GM06990 (cell line): Measurements from ENCODE around the gene INPP5A.

ENCODE experiments used
- DNase-seq: peaks from one replicate; pipeline ENCODE4 v3.0.0-alpha.2; 2011; ENCODE audit not compliant: insufficient read length; ENCODE audit errors: extremely low read depth
- H3K27me3 ChIP-seq: replicated peaks from 2 replicates; pipeline ENCODE4 v1.6.0; 2011; ENCODE audit warnings: low read length; ENCODE audit not compliant: control insufficient read depth, insufficient read depth
- H3K36me3 ChIP-seq: 2 replicates; pipeline ENCODE4 v1.5.1; 2011; ENCODE audit warnings: low read length; ENCODE audit not compliant: control insufficient read depth, insufficient read depth
- H3K4me3 ChIP-seq: replicated peaks from 2 replicates; pipeline ENCODE4 v1.5.1; 2011; ENCODE audit warnings: low read depth, mild to moderate bottlenecking, control low read depth, low read length
- TF ChIP-seq, protein P1 (sequence below): IDR thresholded peaks from 2 replicates; pipeline ENCODE4 v1.5.1; 2011; ENCODE audit warnings: low read length, control low read depth, mild to moderate bottlenecking, inconsistent platforms; ENCODE audit not compliant: insufficient read depth, poor library complexity, severe bottlenecking

The INPP5A gene

DNA sequence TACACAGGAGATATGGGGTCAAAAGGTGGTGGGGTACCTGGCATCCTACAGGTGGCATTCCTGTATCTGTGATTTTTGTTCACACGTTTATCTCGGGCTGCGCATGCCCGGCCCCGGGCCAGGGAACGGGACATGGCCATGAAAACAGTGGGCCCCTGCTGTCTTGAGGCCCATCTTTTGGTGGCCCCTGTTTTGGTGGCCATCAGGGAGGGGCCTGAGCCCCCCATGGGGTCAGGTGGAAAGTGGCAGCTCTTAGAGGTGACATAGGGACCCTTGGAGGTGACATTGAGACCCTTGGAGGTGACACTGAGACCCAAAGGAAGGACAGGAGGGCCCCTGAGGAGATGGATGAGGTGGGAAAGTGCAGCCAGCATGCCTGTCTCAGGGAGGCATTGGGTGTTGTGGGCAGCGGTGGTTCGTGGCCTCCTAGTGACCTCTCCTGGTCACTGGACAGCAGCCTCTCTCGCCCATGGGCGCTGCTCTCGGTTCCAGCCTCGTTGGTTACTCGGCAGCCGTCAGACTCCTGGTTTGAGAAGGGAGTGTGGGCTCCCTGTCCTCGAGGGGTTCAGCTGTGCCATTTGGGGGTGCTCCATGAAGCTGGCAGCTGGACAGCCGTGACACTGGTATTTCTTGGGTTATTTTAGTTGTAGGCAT, 39.9 kb downstream of the INPP5A start:
- DNase-seq, result no peak
- Histone ChIP-seq H3K27me3 (no peaks in the 10 kb centered on the region), H3K36me3 (no peaks in the 10 kb centered on the region), H3K4me3 (no peak overlapping the region)
- TF ChIP-seq, protein P1, sequence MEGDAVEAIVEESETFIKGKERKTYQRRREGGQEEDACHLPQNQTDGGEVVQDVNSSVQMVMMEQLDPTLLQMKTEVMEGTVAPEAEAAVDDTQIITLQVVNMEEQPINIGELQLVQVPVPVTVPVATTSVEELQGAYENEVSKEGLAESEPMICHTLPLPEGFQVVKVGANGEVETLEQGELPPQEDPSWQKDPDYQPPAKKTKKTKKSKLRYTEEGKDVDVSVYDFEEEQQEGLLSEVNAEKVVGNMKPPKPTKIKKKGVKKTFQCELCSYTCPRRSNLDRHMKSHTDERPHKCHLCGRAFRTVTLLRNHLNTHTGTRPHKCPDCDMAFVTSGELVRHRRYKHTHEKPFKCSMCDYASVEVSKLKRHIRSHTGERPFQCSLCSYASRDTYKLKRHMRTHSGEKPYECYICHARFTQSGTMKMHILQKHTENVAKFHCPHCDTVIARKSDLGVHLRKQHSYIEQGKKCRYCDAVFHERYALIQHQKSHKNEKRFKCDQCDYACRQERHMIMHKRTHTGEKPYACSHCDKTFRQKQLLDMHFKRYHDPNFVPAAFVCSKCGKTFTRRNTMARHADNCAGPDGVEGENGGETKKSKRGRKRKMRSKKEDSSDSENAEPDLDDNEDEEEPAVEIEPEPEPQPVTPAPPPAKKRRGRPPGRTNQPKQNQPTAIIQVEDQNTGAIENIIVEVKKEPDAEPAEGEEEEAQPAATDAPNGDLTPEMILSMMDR, result no peak

DNA sequence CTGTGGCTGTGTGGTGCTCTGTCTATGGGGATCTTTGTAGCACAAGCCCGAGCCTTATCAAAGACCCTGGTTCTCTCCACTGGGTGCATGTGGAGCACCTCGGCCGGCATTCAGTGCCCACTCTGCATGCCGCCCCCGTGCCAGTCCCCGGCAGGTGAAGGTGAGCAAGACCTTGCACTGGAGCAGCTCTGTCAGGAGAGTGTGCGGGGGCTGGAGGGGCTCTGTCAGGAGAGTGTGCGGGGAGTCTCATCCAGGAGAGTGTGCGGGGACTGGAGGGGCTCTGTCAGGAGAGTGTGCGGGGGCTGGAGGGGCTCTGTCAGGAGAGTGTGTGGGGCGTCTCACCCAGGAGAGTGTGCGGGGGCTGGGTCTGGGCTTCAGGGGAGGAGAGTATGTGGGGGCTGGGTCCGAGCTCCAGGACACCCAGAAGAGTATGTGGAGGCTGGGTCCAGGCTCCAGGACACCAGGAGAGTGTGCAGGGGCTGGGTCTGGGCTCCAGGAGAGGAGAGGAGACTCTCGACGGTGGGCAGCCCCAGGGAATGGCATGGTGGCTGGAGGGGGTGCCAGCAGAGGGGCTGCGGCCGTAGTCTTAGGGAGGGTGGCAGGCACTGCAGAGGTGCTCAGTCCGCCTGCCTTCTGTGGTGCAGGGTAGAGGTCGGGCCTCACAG, 40.8 kb downstream of the INPP5A start:
- Histone ChIP-seq H3K4me3 (no peak overlapping the region), H3K27me3 (no peaks in the 10 kb centered on the region), H3K36me3 (no peaks in the 10 kb centered on the region)
- no peak for DNase-seq
- TF ChIP-seq, protein P1, result no peak

DNA sequence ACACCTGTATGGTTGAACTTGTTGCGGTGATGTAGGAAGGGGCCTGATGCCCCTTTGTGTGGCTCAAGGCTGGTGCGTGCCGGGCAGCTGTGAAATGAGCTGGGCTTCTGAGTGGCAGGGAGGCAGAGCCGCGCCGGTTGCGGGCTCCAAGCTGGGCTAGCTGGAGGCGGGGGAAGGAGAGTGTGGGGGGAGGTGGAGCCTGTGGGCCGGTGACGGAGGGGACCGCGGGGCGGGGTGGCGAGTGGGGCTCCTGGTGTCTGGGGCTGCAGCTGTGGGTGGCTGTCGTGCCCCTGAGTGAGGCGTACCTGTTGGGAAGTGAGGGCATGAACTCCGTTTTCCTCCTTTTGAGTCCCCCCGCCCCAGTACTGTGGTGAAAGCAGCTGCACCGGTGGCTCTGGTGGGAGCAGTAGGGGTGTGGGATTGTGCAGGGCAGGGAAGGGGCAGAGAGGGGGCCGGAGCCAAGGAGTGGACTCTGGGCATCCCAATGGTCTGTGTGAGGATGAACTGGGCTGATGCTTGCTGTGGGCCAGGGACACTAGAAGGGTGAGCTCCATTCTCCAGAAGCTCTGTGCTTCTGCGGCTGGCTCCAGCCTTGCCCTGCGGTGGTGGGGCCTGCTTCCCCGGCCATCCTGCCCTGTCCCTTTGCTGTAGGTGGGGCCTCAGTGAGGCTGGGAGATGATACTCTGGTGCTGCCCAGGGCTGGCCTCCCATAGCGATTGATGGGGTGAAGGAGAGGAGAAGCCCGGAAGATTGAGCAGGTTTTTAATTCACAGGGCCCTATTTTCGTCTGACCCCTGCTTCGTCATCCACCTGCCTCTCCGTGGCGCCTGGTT, 41.7 kb downstream of the INPP5A start:
- no peaks in the 10 kb centered on the region for H3K36me3 ChIP-seq

DNA sequence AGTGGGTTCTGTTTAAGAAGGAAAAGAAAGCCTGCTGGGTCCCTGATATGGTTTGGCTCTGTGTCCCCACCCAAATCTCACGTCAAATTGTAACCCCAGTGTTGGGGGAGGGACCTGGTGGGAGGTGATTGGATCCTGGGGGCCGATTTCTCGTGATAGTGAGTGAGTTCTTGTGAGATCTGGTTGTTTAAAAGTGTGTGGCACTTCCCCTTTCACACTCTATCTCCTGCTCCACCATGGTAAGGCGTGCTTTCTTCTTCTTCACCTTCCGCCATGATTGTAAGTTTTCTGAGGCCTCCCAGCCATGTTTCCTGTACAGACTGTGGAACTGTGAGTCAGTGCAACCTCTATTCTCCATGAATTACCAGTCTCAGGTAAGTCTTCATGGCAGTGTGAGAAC, 42.6 kb downstream of the INPP5A start:
- TF ChIP-seq, protein P1, result no peak
- no peak overlapping the region for H3K4me3 ChIP-seq
- no peaks in the 10 kb centered on the region for H3K36me3 ChIP-seq
- H3K27me3 ChIP-seq, result no peaks in the 10 kb centered on the region
- no peak for DNase-seq

More for the DNA sequence above, 41.7 kb downstream of the INPP5A start:
- Histone ChIP-seq H3K27me3 (no peaks in the 10 kb centered on the region), H3K4me3 (no peak overlapping the region)
- no peak for DNase-seq
- TF ChIP-seq, protein P1, result no peak

DNA sequence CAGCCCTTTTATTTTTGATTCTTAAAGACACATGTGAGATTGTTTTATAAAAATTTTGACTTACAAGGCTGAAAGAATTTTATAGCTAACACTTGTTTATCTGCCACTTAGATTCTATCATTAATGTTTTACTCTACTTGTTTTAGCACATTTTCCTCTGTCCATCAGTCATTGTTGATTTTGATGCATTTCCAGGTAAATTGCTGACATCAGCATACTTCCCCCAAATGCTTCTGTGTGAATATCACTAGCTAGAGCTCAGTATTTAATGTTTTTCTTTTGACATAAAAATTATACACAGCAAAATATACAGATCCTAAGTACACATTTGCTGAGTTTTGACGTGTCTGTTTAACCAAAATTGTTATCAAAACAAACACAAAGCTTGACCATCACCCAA, 43.0 kb downstream of the INPP5A start:
- Histone ChIP-seq H3K36me3 (no peaks in the 10 kb centered on the region), H3K4me3 (no peak overlapping the region), H3K27me3 (no peaks in the 10 kb centered on the region)
- DNase-seq, result no peak
- TF ChIP-seq, protein P1, result no peak
